NK-92 (cell line): ENCODE results near the gene RBM20.

Experiments
- DNase-seq: peaks from one replicate; lab custom pipeline; 2025; ENCODE audit not compliant: unreplicated experiment; lab: John Stamatoyannopoulos, UW

The RBM20 gene

GRCh38 chr10:110780704-110781103 lies 136.6 kb downstream of the RBM20 start:
- no peak for DNase-seq

DNA sequence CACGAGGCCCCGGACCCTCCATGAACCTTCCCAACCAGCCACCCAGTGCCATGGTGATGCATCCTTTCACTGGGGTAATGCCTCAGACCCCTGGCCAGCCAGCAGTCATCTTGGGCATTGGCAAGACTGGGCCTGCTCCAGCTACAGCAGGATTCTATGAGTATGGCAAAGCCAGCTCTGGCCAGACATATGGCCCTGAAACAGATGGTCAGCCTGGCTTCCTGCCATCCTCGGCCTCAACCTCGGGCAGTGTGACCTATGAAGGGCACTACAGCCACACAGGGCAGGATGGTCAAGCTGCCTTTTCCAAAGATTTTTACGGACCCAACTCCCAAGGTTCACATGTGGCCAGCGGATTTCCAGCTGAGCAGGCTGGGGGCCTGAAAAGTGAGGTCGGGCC lies 137.0 kb downstream of the RBM20 start:
- DNase-seq = no peak

DNA sequence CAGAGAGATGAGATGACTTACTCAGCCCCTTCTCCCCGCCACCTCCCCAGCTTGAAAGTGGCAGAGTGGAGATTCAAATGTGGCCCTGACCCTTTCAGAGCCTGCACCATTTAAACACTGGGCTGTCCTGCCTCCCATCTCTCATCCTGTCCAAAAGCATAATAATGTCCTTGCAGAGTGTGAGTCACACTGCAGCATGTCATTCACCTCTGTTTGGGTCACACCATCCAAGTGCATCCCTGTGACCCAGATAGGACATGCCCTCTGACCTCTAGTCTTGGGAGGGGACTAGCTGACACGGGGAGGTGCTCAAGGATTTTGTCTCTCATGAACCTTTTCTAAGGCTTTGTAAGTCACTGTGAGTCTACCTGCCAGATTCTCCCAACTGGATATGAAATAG lies 138.5 kb downstream of the RBM20 start:
- no peak for DNase-seq

GRCh38 chr10:110783509-110784107 lies 139.5 kb downstream of the RBM20 start:
- DNase-seq = no peak

GRCh38 chr10:110784198-110784597 lies 140.1 kb downstream of the RBM20 start:
- DNase-seq = no peak

DNA sequence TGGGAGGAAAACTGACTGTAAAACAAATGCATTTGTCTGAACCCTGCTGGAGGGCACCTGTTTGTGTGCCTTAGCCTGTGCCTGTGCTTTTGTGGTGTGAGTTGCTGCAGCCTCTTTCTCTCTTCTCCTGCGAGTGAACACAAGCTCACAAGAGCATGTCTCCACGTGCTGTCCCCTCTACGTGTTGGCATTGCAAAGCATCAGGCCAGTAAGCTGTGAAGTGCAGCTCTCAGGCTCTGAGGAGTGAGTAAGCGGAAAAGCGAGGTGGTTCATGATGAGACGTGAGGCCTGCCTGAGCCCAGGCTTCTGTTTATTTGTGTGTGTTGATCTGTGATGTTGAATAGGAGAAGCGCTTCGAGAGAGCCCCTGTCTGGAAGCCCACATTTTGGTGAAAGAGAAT lies 142.0 kb downstream of the RBM20 start:
- DNase-seq = no peak

DNA sequence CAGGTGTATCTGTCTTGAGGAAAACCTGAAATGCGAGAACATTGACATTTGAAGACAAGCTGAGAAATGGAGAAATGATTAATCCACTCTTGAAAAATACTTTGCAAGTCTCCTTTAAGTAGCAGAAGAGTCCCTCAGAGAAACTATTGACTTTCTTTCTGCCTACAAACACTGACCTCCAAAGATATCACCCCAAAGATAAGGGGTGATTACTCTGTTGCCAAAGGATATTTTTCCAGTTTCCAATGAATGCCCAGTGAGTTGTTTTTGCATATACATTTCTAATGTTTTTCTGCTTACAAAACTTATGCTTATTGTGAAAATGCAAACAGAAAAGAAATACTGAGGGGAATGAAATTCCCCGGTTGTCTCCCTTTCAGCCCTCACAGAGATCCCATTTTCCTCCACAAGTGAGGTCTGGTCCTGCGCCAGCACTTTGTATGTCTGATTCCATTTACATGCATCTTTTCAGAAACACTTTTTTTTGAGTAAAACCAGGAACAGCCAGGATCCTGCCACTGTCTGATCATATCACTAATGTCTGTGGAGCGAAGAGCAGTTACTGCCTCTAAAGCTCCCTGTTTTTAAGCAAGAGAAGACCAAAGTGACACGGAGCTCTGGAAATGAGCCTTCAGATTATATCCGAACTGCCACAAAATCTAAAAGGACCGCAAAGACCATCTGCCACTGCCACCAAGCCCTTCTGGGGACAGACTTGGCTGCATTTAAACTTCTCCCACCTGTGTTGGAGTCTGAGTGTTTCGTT lies 144.7 kb downstream of the RBM20 start:
- no peak for DNase-seq

- DNase-seq = no peak
Measured at GRCh38 chr10:110789604-110790433, 145.7 kb downstream of the RBM20 start.

DNA sequence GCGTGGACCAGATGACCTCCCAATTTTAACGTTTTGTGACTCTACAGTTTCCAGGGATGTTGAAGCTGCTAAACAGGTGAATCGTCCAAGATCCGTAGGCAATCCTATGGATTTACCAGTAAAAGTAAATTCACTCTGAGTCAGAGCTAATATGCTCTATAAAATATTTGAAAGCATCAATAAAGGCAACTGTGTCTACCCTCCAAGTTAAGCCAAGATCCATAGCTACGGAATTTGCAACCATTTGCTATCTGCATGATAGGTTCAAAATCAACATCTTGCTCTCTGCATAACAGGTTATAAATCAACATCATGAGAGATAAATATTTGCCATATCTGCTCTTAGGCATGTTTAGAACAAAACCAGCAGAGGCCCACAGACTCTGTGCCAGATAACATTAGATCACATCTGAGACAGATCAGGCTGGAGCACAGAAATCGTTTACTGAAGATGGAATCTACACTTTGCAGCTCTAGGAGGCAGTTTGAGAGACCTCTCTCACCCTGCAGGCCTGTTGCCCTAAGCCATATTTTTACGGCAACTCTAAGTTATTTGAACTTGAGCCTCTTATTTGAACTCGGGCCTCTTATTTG lies 146.9 kb downstream of the RBM20 start:
- no peak for DNase-seq

DNA sequence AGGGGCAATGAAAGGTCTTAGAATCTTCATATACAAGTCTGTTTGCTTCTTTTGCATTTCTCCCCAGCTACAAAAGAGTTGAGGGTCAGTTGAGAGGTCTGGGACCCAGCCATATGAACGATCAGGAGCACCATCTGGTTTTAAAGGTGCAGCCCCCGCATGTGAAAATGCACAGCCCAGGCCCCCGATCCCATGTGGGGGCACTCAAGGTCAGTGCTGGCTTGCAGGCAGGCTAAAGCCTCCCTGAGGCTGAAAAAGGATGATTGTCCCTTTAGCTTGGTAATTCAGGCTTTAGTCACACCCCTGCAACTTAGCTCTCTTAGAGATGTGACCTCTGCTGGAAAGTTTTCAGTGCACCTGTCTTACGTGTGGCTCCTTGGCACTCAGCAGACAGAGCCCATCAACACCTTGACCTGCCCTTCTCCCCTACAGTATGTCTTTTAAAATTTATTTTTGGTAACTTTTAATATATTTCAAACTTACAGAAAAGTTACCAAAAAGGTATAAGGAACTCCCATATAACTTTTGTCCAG lies 147.5 kb downstream of the RBM20 start:
- DNase-seq = no peak

- DNase-seq = no peak
Measured at GRCh38 chr10:110792476-110793125, 148.5 kb downstream of the RBM20 start.

DNA sequence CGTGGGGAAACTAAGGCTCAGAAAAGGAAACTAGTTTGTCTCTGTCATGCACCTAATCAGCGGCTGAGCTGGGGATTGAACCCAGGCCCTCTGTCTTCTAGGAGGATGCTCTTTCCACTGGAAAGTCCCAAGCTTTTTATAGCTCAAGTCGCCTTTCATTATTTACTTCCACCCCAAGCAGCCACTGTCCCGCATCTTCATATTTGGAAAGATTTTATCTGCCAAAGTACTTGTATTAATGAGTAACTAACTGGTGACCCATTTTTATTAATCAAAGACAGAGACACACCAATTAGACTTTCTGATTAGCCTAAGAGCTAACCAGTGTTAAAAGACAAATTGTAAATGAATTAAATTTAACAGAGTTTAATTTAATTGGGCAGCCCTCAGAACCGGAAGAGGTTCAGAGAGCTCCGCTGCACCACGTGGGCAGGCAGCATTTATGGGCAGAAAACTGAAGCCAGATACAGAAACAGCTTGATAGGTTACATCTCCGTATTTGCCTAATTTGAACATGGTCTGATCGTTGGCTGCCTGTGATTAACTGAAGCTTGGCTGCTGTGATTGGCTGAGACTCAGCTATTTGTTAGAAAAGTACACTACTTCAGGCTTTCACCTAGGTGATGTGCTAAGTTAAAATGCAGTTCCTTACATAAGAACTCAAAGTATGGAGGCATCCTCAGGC lies 149.1 kb downstream of the RBM20 start:
- no peak for DNase-seq

DNA sequence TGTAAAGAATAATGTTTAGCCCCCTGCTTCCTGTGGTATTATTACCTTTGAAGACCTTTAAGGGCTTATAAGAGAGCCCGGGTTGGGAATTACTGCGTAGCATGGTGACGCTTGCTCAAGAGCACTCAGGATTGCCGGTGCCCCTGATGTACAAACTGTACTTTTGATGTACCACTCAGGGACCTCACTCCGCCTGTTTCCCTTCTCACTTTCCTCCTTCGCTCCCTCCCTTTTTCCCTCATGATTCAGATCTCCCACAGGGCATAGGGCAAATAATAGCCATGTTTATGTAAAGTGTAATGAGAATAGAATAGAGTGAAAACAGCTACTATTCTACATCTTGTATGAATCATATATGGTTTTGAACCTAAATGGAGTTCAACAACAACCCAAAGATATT lies 149.8 kb downstream of the RBM20 start:
- no peak for DNase-seq

- no peak for DNase-seq
Measured at GRCh38 chr10:110794808-110795207, 150.7 kb downstream of the RBM20 start.

GRCh38 chr10:110797416-110797815 lies 153.3 kb downstream of the RBM20 start:
- no peak for DNase-seq

GRCh38 chr10:110798340-110798739 lies 154.2 kb downstream of the RBM20 start:
- no peak for DNase-seq

GRCh38 chr10:110802090-110802489 lies 158.0 kb downstream of the RBM20 start:
- DNase-seq = no peak

GRCh38 chr10:110802551-110803238 lies 158.6 kb downstream of the RBM20 start:
- DNase-seq = no peak

GRCh38 chr10:110803239-110803749 lies 159.2 kb downstream of the RBM20 start:
- DNase-seq = no peak
